CD4-positive, alpha-beta T cell treated with Interleukin-10 for 1 hour (primary cell): ENCODE measurements around the gene CDKN3.
"Not testable (repeated sequence)": the region's sequence is repeated elsewhere in the genome, so short reads cannot be mapped to it uniquely, and the experiment has no call there.

ENCODE experiments used
- DNase-seq: peaks from one replicate; pipeline ENCODE4 v3.0.0-alpha.2; 2020

CDKN3 gene

GRCh38 chr14:54456820-54457608 is 60.2 kb downstream of the CDKN3 start:
- not testable (repeated sequence) for DNase-seq

GRCh38 chr14:54457609-54457996 is 60.8 kb downstream of the CDKN3 start:
- no peak for DNase-seq

GRCh38 chr14:54458536-54458935 is 61.7 kb downstream of the CDKN3 start:
- DNase-seq, result not testable (repeated sequence)

DNA sequence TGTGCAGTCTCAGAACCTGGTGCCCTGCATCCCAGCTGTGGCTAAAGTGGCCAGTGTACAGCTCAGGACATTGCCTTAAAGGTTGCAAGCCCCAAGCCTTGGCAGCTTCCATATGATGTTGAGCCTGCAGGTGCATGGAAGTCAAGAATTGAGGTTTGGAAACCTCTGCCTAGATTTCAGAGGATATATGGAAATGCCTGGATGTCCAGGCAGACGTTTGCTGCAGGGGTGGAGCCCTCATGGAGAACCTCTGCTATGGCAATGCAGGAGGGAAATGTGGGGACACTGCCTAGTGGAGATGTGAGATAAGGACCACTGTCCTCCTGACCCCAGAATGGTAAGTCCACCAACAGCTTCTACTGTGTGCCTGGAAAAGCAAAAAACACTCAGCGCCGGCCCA is 62.3 kb downstream of the CDKN3 start:
- no peak for DNase-seq

GRCh38 chr14:54462048-54462447 is 65.2 kb downstream of the CDKN3 start:
- DNase-seq, result no peak

DNA sequence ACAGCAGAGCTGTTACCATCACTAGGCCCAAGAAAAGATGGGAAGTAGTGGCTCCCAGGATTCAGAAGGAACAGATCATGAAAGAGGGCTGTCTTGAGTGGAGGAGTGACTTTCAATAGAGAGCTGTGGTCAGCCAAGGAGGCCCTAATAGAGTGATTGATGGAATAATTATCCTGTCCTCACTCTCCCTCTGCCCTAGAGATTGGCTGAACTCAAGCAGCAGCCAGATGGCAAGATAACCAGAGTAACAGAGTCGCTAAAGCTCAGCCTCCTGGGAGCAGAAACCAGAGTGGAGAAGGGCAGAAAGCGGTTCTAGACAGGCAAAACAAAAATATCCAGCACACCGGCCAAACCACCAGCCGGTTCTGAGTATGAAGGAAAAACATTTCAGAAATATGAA is 68.8 kb downstream of the CDKN3 start:
- no peak for DNase-seq

- DNase-seq, result no peak
These were observed 70.5 kb downstream of the CDKN3 start for GRCh38 chr14:54467280-54467679.
